ENCODE data around the gene BORCS5.

BORCS5 gene

DNA sequence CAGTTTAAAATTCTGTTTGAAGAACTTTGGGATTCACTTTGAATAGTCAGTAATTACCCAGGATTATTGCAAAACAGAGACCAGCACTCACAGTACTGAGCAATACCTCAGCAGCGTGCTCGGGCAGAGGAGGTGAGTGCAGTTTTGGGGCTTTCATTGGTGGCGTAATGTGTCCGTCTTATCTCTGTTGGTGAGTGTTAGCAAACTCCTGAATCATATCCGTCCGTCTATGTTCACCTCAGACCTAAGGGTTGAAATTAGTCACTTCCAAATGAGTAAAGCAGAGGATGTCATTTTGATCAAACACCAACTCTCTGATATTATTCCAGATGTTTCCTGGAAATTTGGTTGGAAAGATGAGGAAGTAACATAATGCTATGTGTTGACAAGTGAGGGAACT is 82.8 kb downstream of the BORCS5 start:
- DNase-seq = no peak

- DNase-seq = peak; percentile 5
Measured at GRCh38 chr12:12440784-12441428, 84.0 kb downstream of the BORCS5 start.

GRCh38 chr12:12441429-12441807 is 84.5 kb downstream of the BORCS5 start:
- no peak for DNase-seq

DNA sequence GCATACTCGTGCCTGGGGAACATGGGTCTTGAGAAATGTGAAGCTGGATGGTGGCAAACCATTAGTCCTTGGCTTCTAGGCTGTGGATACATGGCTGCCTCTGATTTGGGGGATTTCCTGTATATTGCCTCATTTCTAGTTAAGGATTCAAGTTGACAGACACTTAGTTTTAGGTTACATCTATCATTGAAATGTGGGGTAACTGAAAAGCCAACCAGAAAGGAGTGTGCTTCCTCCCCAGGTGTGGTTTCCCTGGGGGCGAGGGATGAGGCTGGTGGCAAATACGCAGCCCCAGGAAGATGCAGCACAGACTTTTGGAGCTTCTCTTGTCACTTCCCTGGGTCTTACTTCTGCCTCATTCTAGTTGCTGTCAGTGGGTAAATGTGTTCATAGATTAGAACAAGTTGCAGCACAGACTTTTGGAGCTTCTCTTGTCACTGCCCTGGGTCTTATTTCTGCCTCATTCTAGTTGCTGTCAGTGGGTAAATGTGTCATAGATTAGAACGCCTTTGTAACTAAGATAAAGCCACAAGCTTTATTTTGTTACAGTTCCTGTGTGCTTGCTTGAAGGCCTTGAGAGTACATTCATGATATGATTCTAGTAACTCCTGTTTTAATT is 85.1 kb downstream of the BORCS5 start:
- DNase-seq = no peak

DNA sequence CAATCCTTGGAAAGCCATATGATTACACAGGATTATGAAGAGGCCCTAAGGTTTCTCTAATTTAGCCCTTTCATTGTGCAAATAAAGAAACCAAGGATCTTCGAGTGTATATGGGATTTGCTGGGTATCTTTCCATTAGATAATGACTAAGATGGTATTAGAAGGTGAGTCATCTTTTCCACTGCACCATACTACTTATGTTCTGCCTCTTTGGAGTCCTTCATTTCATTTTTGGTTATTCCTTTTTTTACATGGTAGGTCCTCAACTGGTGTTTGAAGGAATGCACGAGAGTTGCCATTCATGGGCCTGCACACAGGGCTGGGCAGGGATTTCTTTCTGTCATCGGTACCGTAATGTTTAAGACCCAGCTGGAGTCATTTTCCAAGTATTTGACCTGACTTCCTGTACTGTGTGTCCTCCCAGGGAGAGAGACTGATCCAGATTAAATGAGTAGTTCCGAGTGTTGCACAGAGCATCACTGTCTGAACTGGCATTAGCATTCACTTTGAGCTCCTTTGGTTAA is 85.7 kb downstream of the BORCS5 start:
- DNase-seq = no peak

GRCh38 chr12:12443431-12443878 is 86.6 kb downstream of the BORCS5 start:
- DNase-seq = no peak

DNA sequence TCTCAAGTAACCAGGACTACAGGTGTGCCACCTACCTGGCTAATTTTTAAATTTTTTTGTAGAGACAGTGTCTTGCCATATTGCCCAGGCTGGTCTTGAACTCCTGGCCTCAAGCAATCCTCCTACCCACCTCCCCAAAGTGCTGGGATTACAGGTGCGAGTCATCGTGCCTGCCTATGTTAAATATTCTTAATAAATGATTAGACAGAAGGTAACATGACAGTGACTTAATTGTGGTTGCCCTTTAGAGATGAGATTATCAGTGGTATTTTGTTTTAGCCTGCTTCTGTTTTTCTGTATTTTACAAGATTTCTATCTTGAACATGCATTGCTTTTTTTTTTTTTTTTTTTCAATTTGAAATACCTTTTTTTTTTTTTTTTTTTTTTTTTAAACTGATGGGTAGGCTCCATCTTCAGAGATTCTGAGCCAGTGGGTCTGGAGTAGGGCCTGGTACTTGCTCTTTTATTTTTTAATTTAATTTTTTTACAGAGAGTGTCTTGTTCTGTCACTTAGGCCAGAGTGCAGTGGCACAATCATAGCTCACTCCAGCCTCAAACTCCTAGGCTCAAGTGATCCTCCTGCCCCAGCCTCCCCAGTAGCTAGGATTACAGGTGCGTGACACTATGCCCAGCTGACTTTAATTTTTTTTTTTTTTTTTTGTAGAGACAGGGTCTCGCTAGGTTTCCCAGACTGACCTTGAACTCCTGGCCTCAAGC is 88.4 kb downstream of the BORCS5 start:
- DNase-seq = no peak

GRCh38 chr12:12445882-12446181 is 89.0 kb downstream of the BORCS5 start:
- no peak for DNase-seq

DNA sequence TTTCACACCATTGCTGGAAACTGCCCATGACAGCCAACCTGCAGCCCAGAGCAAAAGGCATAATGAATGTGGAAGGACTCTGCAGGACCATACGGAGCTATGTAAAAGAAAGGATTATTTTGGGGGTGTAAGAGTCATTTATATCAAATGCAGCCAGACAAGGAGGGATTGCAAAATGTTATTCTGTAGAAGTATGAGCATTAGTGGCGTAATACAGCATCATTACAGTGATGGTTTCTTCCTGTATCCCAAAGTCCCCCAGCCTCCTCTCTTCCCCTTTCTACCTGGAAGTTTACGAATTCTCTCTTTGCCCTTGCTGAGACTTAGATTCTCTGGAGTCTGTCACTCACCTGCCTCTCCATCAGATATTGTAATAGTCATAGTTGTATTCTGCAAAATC is 89.9 kb downstream of the BORCS5 start:
- no peak for DNase-seq

DNA sequence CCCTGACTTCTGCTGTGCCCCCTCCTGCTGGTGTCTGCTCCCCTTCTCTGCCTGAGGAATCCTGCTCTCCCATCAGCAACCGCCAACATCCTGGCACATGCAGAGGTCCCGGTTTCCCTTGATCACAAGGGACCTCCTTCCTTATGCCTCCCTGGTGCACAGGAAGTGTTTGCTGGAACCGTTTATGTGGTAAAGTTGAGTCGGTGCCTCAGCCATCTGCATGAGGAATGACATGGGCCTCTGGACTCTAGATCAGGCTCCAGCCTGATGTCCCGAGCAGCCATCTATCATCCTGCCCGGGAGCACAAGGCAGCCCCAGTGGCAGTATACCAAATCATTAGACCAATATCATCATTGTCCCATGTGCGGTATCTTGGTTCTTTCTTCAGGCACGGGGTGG is 90.4 kb downstream of the BORCS5 start:
- no peak for DNase-seq

- no peak for DNase-seq
Measured at GRCh38 chr12:12447837-12448236, 91.0 kb downstream of the BORCS5 start.

GRCh38 chr12:12449533-12450025 is 92.7 kb downstream of the BORCS5 start:
- no peak for DNase-seq

- DNase-seq = no peak
Measured at GRCh38 chr12:12450043-12450471, 93.2 kb downstream of the BORCS5 start.

- DNase-seq = no peak
Measured at GRCh38 chr12:12451098-12451497, 94.2 kb downstream of the BORCS5 start.

DNA sequence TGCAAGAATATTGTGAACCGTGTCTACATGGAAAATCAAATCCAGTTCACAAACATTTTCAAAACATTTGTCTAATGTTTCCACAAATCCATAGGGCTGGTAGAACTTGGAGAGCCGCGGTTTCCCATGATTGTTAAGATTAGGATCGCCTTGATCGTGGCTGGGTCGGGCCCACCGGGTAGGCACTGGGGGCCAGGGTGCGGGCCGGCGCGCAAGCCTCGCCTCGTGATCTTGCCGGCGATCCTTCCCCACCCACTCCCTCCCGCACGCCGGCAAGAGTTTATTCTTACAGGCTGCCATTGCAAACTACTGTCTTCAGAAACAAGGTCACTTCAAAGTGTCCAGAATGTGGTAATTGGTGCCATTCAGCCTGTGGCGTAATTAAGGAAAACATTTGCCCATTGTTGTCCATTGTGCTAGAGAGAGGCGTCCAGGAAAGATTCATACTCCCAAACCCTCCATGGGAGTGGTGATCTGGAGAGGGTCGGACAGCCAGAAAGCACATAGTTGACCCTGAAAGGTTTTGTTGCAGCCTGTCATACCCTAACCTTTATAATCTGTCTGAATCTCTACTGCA is 95.5 kb downstream of the BORCS5 start:
- DNase-seq = no peak

DNA sequence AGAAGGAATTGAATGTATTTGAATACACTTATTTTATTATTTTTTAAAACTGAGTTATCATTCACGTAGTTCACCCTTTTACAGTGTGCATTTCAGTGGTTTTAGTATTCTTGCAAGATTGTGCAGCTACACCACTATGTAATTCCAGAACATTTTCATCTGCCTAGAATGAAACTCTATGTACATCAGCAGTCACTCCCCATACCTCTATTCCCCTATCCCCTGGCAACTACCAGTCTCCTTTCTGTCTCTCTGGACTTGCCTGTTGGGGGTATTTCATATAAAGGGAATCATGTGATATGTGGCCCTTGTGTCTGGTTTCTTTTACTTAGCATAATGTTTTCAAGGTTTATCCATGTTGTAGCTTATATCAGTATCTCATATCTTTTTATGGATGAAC is 96.8 kb downstream of the BORCS5 start:
- no peak for DNase-seq

GRCh38 chr12:12454315-12454714 is 97.4 kb downstream of the BORCS5 start:
- no peak for DNase-seq

GRCh38 chr12:12456637-12457036 is 99.8 kb downstream of the BORCS5 start:
- no peak for DNase-seq

- DNase-seq = no peak
Measured at GRCh38 chr12:12460935-12461922, 104.4 kb downstream of the BORCS5 start.

- no peak for DNase-seq
Measured at GRCh38 chr12:12461923-12462315, 105.0 kb downstream of the BORCS5 start.

DNA sequence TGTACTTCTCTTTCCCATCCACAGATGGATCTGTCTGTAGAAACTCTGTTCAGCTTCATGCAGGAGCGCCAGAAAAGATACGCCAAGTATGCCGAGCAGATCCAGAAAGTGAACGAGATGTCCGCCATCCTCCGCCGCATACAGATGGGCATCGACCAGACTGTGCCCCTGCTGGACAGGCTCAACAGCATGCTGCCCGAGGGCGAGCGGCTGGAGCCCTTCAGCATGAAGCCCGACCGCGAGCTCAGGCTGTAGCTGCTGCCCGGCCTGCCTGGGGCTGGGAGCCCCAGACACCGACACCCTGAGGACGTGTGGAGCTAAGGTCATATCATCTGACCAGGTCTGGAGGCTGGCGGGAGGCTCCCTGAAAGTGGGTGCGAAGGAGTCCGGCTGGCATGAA is 108.6 kb downstream of the BORCS5 start:
- no peak for DNase-seq

- DNase-seq = no peak
Measured at GRCh38 chr12:12466157-12466556, 109.3 kb downstream of the BORCS5 start.

Data from NCI-H345 (cell line).